GM18520 (cell line): Measurements from ENCODE around the gene TGFB2.

Experiments used
- ATAC-seq: cut with Tn5 transposase; IDR thresholded peaks from one replicate; pipeline ENCODE4 v1.9.1; 2021; ENCODE audit not compliant: unreplicated experiment

TGFB2 gene

GRCh38 chr1:218357893-218358232 is 12.7 kb downstream of the TGFB2 start:
- ATAC-seq, result no peak

- no peak for ATAC-seq
Measured at GRCh38 chr1:218361298-218362065, 16.3 kb downstream of the TGFB2 start.

GRCh38 chr1:218362418-218363076 is 17.4 kb downstream of the TGFB2 start:
- ATAC-seq, result no peak

GRCh38 chr1:218363141-218363540 is 18.0 kb downstream of the TGFB2 start:
- ATAC-seq, result no peak

GRCh38 chr1:218364028-218364710 is 19.0 kb downstream of the TGFB2 start:
- ATAC-seq, result no peak

DNA sequence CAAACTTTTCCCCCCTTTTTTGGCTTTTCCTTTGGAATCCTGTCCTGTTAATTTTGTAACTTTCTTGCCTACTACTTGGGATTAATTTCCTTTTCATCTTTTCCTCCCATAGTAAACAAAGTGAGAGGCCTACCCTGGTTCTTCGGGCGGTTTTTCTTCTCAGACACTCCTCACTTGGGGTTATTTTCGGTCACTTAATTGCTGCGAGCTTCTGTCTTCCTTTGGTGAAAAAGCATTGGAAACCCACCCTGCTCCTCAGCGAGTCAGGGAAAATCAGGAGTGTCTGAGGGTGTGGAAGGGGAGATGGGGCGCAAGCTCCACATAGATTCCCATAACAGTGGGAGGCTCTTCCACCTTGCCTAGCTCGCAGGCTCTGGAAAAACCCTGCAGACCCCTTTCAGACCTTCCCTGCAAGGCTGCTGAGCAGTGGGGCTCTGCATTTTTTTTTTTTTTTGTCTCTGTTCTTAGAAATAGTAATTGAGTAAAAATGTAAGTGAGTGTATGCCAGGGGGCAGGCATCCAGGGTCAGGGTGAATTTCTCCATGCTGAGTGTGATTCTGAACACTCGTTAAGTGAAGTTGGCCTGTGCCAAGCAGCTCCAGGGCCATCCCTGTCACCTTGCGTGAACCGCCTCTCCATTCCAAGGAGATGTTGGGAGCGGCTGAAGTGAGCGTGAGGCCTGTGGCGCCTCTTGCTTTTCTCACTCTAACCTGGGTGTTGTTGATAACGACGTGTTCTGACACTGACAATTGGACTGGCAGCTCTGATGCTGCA is 20.3 kb downstream of the TGFB2 start:
- no peak for ATAC-seq

- ATAC-seq, result no peak
Measured at GRCh38 chr1:218366322-218367052, 21.4 kb downstream of the TGFB2 start.

- no peak for ATAC-seq
Measured at GRCh38 chr1:218367118-218367517, 22.0 kb downstream of the TGFB2 start.

DNA sequence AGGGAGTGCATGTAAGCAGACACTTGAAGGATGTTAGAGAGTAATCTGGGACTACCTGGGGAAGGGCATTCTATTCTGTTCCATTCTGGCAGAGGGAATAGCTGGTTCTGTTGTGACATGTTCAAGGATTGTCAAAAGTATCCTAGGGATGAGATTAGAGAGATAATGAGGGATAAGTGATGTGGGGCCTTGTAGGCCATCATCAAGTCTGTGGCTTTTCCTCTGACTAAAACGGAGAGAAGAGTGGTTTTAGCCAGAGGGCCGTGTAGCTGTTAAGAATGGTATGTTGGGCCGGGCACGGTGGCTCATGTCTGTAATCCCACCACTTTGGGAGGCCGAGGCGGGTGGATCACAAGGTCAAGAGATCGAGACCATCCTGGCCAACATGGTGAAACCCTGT is 23.6 kb downstream of the TGFB2 start:
- no peak for ATAC-seq

- no peak for ATAC-seq
Measured at GRCh38 chr1:218369688-218370511, 24.8 kb downstream of the TGFB2 start.

DNA sequence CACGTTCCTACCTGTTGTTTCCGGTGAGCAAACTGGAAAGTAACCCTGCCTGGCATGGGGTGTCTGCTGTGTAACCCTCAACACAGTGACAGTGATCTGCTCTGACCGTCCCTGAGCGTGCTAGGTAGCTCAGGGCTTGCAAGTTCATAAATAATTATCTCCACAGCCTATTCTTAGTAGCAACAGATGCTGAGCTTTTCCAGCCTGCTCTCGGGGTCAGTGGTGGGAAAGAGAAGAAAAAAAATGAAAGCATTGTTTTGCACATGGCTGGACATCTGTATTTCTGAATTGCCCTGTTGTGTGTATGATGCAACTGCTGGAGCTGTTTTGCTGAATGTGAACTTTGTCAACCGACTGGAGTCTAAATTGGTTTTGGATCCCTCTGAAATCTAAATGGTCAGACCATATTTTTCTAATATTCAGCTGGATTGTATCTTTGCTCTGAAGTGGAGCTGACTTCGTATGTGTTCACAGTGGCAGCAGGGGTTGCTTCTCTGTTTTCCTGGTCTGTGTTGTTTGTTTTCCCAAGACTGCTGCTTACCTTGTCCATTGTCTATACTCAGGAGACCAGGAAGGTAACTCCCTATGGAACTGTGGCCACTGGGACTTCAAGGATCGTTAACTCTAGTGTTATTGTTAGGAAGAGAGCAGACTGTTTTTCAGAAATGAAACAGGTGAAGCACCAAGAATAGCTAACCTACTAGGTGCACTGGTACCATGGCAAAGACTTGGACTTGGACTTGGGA is 27.0 kb downstream of the TGFB2 start:
- no peak for ATAC-seq

DNA sequence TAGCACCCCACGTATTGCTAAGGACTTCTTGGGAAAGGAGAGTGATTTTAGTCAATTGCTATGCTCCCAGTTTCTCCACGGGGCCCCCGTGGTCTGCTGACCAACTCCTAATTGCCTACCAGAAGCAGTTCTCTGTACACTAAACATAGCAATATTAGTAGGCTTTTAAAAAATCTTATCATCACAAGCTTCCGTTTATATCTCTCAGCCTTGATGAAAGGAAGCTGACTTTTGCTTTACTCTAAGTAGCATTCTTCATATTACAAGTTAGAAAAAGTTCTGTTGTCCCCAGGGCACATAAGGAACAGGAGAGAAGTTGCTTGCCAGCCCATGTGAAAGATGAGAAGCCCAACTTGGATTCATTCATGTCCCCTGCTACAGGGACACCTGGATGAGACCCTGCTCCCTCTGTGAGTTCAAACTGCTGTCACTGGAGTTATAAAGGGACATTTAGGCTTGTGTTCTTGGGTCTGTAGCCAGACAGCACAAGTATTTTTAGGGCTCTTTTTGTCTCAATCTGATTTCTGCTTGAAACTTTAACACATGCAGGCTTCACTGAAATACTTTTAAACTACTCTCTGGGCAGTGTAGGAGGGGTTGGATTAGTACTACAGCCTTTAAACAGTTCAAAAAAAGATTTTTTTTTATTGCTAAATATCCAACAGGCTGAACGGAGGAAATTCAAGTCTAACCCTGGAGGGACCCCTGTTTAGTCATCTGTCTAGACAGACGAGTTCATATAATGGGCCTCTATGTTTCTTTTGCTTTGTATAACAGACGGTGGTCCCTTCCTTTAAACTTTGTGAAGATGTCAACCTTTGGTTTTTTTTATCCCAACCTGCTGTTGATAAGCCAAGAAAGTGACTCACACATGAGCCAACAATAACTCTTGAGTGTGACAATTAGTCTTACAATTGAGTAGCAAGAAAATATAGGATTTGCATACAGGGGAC is 29.5 kb downstream of the TGFB2 start:
- ATAC-seq, result no peak

GRCh38 chr1:218376722-218377121 is 31.6 kb downstream of the TGFB2 start:
- ATAC-seq, result no peak

GRCh38 chr1:218377143-218377660 is 32.1 kb downstream of the TGFB2 start:
- peak; percentile 92 for ATAC-seq

DNA sequence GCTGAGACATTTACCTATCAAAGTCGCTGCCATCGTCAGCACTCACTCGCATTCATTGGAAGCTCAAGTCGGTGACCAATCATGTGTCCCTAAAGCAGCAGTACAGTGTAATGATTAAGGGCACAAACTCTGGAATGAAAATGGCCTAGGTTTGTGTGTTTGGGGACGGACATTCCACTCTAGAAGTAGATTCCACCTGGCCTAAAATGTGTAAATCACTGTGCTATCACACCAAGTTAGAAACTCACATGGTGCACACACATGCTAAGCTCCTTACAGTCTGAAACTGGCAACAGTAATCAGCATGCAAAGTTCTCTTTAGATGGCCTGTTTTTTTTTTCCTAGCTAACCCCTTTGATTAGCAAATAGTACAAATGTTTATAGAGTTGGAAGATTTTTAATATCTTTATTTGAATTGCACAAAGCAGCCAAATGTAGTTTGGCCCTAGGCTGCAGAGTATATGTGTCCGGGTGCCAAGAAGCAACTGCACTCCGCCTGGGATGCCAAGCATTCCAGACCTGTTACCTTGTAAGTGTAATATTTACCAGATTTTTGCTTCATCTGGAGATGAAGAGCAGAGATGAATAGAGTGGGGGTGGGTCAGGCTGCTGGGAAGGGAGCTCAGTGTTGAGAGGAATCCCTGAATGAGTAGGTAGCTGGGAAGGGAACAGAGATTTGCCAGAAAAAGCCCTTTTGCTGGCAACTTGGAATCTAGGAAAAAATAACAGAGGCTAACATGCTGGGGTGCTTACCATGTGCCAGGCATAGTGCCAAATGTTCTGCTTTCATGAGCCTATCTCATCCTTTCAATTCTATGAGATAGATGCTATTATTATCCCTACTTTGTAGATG is 35.2 kb downstream of the TGFB2 start:
- no peak for ATAC-seq

- no peak for ATAC-seq
Measured at GRCh38 chr1:218382261-218382660, 37.1 kb downstream of the TGFB2 start.

DNA sequence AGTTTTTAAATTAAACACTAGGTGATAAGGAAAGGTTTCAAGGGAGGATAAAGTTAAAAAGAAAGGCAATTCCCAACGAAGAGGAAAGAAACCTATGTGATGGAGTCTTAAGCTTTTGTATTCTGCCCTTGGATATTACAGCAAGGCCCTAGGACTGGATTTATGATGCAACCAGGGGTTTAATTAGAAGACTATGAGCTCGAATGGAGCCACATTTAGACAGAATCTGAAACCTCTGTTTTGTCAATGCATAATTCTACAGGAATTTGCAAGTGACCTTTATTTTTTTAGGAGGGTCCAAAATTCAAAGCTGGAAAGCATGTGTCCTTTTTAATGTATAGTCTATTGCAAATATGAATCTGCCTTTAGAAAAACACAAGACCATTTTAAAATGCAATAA is 37.9 kb downstream of the TGFB2 start:
- no peak for ATAC-seq
